GM10266 (cell line): Measurements from ENCODE around the gene CEP192.

ENCODE experiments used
- DNase-seq: peaks from one replicate; pipeline ENCODE4 v3.0.0; 2012; ENCODE audit errors: extremely low spot score
- CTCF ChIP-seq: IDR thresholded peaks from 2 replicates; pipeline ENCODE4 v1.5.1; 2012; ENCODE audit warnings: mild to moderate bottlenecking, low read depth; ENCODE audit not compliant: control insufficient read depth, insufficient read depth; ENCODE audit errors: missing control alignments

CEP192 gene

DNA sequence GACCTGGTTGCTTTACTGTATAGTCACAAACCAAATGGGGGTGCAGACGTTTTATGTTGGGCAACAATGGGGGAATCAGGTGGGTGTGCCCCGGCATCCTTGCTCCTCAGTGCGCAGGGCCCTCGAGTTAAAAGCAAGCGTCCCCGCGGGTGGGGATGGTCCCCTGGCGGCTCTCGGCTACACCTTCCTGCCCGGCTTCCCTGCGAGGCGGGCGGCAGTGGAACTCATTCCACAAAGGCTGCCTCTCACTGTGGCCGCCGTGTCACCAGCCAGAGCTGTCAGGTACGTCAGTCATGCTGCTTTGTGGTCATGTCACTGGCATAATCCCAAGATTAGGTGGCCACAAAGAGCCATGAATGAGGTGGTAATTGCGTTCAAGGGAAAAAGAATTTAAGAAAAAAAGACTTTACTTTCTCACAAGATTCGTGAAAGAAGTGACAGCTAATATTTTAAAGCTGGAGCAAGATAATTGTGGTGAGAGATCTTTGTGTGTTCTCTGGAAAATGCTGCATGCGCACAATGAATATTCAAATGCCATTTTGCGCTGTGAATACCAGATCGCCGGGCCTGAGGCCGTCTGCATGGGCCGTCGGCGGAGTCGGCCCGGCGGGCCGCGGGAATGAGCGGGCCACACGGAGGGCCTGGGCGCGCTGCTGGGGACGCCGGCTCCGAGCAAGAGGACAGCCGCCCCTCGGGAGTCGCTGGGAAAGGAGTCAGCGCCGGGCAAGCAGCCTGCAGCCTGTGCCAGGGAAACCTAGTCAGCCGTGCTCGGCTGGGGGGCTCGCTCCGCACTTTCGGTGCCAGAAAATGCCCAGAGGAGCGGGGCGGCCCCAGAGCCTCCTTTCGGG lies 145.1 kb downstream of the CEP192 start:
- peak; percentile 61 for DNase-seq
- TF ChIP-seq CTCF = no peak

GRCh38 chr18:13136904-13137669 lies 145.9 kb downstream of the CEP192 start:
- peak; percentile 5 for TF ChIP-seq CTCF
- peak; percentile 72 for DNase-seq

DNA sequence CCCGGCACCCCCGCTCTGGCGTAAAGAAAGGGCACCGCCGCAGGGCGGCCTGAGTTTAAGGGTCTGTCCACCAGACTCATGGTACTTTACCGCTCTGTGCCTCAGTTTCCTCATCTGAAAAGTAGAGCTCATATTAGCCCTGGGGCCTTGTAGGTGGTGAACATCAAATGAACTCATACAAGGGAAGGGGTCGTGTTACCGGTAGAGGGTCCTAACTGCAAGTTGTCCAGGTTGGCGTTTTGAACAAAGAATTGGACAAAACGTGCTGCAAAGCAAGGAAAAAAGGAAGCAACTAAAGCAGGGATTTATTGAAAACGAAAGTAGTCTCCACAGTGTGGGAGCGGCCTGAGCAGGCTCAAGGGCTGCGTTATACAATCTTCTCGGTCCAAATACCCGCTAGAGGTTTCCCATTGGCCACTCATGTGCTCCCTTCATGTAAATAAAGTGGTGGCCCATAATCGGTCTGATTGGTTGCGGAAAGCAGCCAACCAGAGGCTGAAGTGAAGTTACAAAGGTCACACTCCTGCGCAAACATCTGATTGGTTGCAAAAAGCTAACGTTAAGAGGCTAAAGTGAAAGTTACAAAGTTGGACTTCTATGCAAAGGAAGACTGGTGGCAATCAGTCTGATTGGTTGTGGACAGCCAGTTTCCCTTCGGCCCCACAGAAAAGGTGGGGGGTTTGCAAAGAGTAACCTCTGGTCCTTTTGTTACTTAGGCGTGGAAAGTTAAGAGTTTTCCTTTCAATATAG lies 146.7 kb downstream of the CEP192 start:
- TF ChIP-seq CTCF = no peak
- DNase-seq = peak; percentile 62

GRCh38 chr18:13138420-13139139 lies 147.4 kb downstream of the CEP192 start:
- no peak for TF ChIP-seq CTCF
- no peak for DNase-seq

DNA sequence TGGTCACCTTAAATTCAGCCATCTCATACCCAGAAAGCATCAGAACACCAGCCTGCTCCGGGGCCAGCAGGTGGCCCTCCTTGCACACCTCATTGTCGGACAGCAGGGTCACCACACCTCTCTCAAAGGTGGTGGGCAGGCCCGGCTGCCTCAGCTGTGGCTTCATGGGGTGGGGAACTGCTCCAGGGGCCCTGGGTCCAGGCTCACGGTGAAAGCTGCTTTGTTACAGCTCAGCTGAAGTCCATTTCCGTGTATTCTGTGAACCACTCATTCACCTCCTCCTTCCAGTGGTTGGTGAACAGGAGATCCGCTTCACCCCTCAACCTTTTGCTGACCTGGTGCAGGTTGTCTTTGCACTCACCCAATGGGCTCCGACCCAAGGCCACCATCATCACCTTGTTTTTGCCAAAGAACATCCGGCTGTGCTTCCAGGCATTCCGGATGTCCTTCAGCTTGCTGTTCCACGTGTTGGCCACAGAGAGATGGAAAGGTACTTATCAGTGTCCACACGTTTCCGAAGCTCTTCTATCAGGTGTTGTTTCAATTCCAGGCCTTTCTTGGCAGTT lies 148.8 kb downstream of the CEP192 start:
- TF ChIP-seq CTCF = peak; percentile 22
- DNase-seq = no peak

GRCh38 chr18:13141209-13141608 lies 150.0 kb downstream of the CEP192 start:
- no peak for DNase-seq
- TF ChIP-seq CTCF = no peak
